Lung (tissue), 12 donors: ENCODE data around the gene PABPC1L. TPM values are rescaled to one million over a fixed set of nuclear protein-coding genes. Genes with fewer than 3 reads are reported as not detected.

Experiments used
- ATAC-seq: fragments of 200-7000 bp; cut with Tn5 transposase; one replicate; pipeline ENCODE4 v1.9.1; 2020; ENCODE audit warnings: moderate number of reproducible peaks; ENCODE audit not compliant: insufficient read depth, low FRiP score
- DNase-seq, 3 donors: peaks; one replicate each; pipeline ENCODE4 v3.0.0-alpha.2; 2013 to 2017
- H3K27ac ChIP-seq, 2 donors: one replicate each; pipeline ENCODE4 v1.5.1; 2013; ENCODE audit warnings: mild to moderate bottlenecking in 2 of 2, moderate library complexity in 2 of 2, control low read depth in 1 of 2, inconsistent platforms in 1 of 2, low read depth in 1 of 2, low read length in 1 of 2
- H3K27me3 ChIP-seq, 3 donors: one replicate each; pipeline ENCODE4 v1.5.1; 2013; ENCODE audit warnings: low read length in 2 of 3; ENCODE audit not compliant: control insufficient read depth in 3 of 3, insufficient read depth in 3 of 3
- H3K36me3 ChIP-seq, 4 donors: one replicate each; pipeline ENCODE4 v1.5.1; 2013; ENCODE audit warnings: low read length in 4 of 4, mild to moderate bottlenecking in 1 of 4, moderate library complexity in 1 of 4; ENCODE audit not compliant: control insufficient read depth in 4 of 4, insufficient read depth in 4 of 4
- H3K4me1 ChIP-seq, 5 donors: one replicate each; pipeline ENCODE4 v1.5.1; 2013; ENCODE audit warnings: low read length in 5 of 5, mild to moderate bottlenecking in 2 of 5, moderate library complexity in 1 of 5; ENCODE audit not compliant: control insufficient read depth in 5 of 5, insufficient read depth in 5 of 5
- H3K4me3 ChIP-seq: one replicate; pipeline ENCODE4 v1.5.1; 2013; ENCODE audit warnings: mild to moderate bottlenecking, control low read depth, moderate library complexity
- H3K9ac ChIP-seq, 2 donors: one replicate each; pipeline ENCODE4 v1.5.1; 2013; ENCODE audit warnings: low read length in 2 of 2, control low read depth in 1 of 2; ENCODE audit not compliant: insufficient read depth in 1 of 2
- H3K9me3 ChIP-seq, 4 donors: one replicate each; pipeline ENCODE4 v1.5.1; 2013; ENCODE audit warnings: low read length in 3 of 4, mild to moderate bottlenecking in 1 of 4, moderate library complexity in 1 of 4; ENCODE audit not compliant: control insufficient read depth in 4 of 4, insufficient read depth in 3 of 4
- CTCF ChIP-seq: IDR thresholded peaks from 2 replicates; pipeline ENCODE4 v1.5.1; 2012; ENCODE audit warnings: mild to moderate bottlenecking; ENCODE audit errors: control extremely low read depth, extremely low read depth
- whole genome bisulfite sequencing, 2 donors: extraction: QIAGEN DNeasy Blood & Tissue Kit; methylation state at CpG; one replicate each; pipeline ENCODE4 v1.1.7; 2013; 5-methylcytosine and 5-hydroxymethylcytosine counted together
- polyA plus RNA-seq, 2 donors: library from polyadenylated mRNA; stranded (reverse); fragments of 200-250 nt; gene quantifications; one replicate each; pipeline ENCODE4 v1.2.1, GENCODE V29; 2013
- total RNA-seq, 2 donors: library from RNA; depleted of rRNA in 1 of 2; stranded (reverse); fragments of >200 nt in 1 of 2; gene quantifications; one replicate each; pipeline ENCODE4 v1.2.1, GENCODE V29; 2014 to 2021
- donor health status: control.
- donor health status: control.
- donor health status: Bipolar disorder and iron deficiency.
- donor health status: healthy.
- donor health status: DM: yes; HTN: yes; CAD: no.

Gene PABPC1L
- total and polyA plus RNA-seq, 4 donors = 16.9 to 63.3 (median 45.7) TPM

- Histone ChIP-seq H3K27ac (peak overlapping the region in 1 of 2 donors; percentile 99), H3K4me1 (peaks cover 4 to 31% (median 9%) of the 10 kb centered on the region in 5 donors), H3K9me3 (no peaks in the 10 kb centered on the region), H3K4me3 (peak overlapping the region; percentile 97), H3K36me3 (no peaks in the 10 kb centered on the region), H3K9ac (peak overlapping the region; percentile 67 to 74), H3K27me3 (no peaks in the 10 kb centered on the region)
- no peak for TF ChIP-seq CTCF
- 0 to 2% methylated on average over 2 of the region's 2 CpGs for WGBS, 2 donors
- no peak for DNase-seq
- no peak for ATAC-seq
Observed at GRCh38 chr20:44886828-44887227, 23.0 kb upstream of the PABPC1L start.

- no peaks in the 10 kb centered on the region for H3K27me3 ChIP-seq
- H3K9me3 ChIP-seq = no peaks in the 10 kb centered on the region
- DNase-seq (no peak), ATAC-seq (no peak)
- TF ChIP-seq CTCF = no peak
- no peaks in the 10 kb centered on the region for H3K36me3 ChIP-seq
- WGBS, 2 donors = 57 to 80% methylated on average over 4 of the region's 4 CpGs
- no peak overlapping the region for H3K4me3 ChIP-seq
- H3K27ac ChIP-seq = no peak overlapping the region
- no peak overlapping the region for H3K9ac ChIP-seq
- peaks cover 4 to 31% (median 9%) of the 10 kb centered on the region in 5 donors for H3K4me1 ChIP-seq
Observed at GRCh38 chr20:44887466-44887865, 22.4 kb upstream of the PABPC1L start.

- no peak overlapping the region for H3K27ac ChIP-seq
- no peak for ATAC-seq
- H3K27me3 ChIP-seq = no peaks in the 10 kb centered on the region
- no peak overlapping the region for H3K9ac ChIP-seq
- H3K4me3 ChIP-seq = no peak overlapping the region
- H3K9me3 ChIP-seq = no peaks in the 10 kb centered on the region
- H3K4me1 ChIP-seq = peaks cover 4 to 31% (median 9%) of the 10 kb centered on the region in 5 donors
- H3K36me3 ChIP-seq = no peaks in the 10 kb centered on the region
- no peak for TF ChIP-seq CTCF
- WGBS, 2 donors = 46 to 54% methylated on average over 6 of the region's 6 CpGs
- no peak for DNase-seq
Observed at GRCh38 chr20:44888226-44889103, 21.4 kb upstream of the PABPC1L start.
